GM19193 (cell line): ENCODE data around the gene MED31.

ENCODE experiments used
- POLR2A ChIP-seq: IDR thresholded peaks from 4 replicates; pipeline ENCODE4 v1.6.1; 2011; ENCODE audit not compliant: insufficient read depth, insufficient read length; ENCODE audit errors: extremely low read depth

MED31 gene

GRCh38 chr17:6610011-6610410 lies 41.4 kb downstream of the MED31 start:
- no peak for TF ChIP-seq POLR2A

GRCh38 chr17:6608321-6608720 lies 43.1 kb downstream of the MED31 start:
- no peak for TF ChIP-seq POLR2A

GRCh38 chr17:6605142-6605541 lies 46.3 kb downstream of the MED31 start:
- TF ChIP-seq POLR2A, result no peak

GRCh38 chr17:6603744-6604325 lies 47.6 kb downstream of the MED31 start:
- TF ChIP-seq POLR2A, result no peak

- TF ChIP-seq POLR2A, result no peak
Observed at GRCh38 chr17:6602141-6602540, 49.3 kb downstream of the MED31 start.

GRCh38 chr17:6599364-6599763 lies 52.0 kb downstream of the MED31 start:
- TF ChIP-seq POLR2A, result no peak

GRCh38 chr17:6597727-6598126 lies 53.7 kb downstream of the MED31 start:
- no peak for TF ChIP-seq POLR2A

GRCh38 chr17:6596941-6597340 lies 54.5 kb downstream of the MED31 start:
- TF ChIP-seq POLR2A, result no peak

- no peak for TF ChIP-seq POLR2A
Observed at GRCh38 chr17:6596511-6596910, 54.9 kb downstream of the MED31 start.

GRCh38 chr17:6596081-6596480 lies 55.3 kb downstream of the MED31 start:
- no peak for TF ChIP-seq POLR2A
